GM19438 (cell line): ENCODE data around the gene ST6GAL2.

Experiments
- ATAC-seq: cut with Tn5 transposase; IDR thresholded peaks from one replicate; pipeline ENCODE4 v1.9.1; 2021; ENCODE audit warnings: low read depth; ENCODE audit not compliant: unreplicated experiment

The ST6GAL2 gene

GRCh38 chr2:106885971-106886915 is at the start of gene ST6GAL2:
TSS of gene ST6GAL2 (minus strand) at chr2:106886167. CDS start at chr2:106843977, 42,190 bp downstream.
- ATAC-seq: no peak

GRCh38 chr2:106932644-106933043 is 46.7 kb upstream of the ST6GAL2 start:
- no peak for ATAC-seq

GRCh38 chr2:106931717-106932335 is 45.9 kb upstream of the ST6GAL2 start:
- no peak for ATAC-seq

- no peak for ATAC-seq
Observed at GRCh38 chr2:106921451-106921850, 35.5 kb upstream of the ST6GAL2 start.

GRCh38 chr2:106919012-106919411 is 33.0 kb upstream of the ST6GAL2 start:
- no peak for ATAC-seq

- no peak for ATAC-seq
Observed at GRCh38 chr2:106904242-106904641, 18.3 kb upstream of the ST6GAL2 start.

GRCh38 chr2:106899786-106900530 is 14.0 kb upstream of the ST6GAL2 start:
- ATAC-seq: no peak

GRCh38 chr2:106894545-106894944 is 8.6 kb upstream of the ST6GAL2 start:
- ATAC-seq: no peak

GRCh38 chr2:106892048-106892447 is 6.1 kb upstream of the ST6GAL2 start:
- no peak for ATAC-seq

GRCh38 chr2:106890606-106891005 is 4.6 kb upstream of the ST6GAL2 start:
- no peak for ATAC-seq

GRCh38 chr2:106886916-106887758 is 1.2 kb upstream of the ST6GAL2 start:
- ATAC-seq: no peak

- no peak for ATAC-seq
Observed at GRCh38 chr2:106885329-106885728, 638 bp downstream of the ST6GAL2 start.

GRCh38 chr2:106882673-106883072 is 3.3 kb downstream of the ST6GAL2 start:
- ATAC-seq: no peak

GRCh38 chr2:106878206-106878605 is 7.8 kb downstream of the ST6GAL2 start:
- ATAC-seq: no peak

- ATAC-seq: no peak
Observed at GRCh38 chr2:106876699-106877098, 9.3 kb downstream of the ST6GAL2 start.

GRCh38 chr2:106869512-106870275 is 16.3 kb downstream of the ST6GAL2 start:
- ATAC-seq: no peak

- ATAC-seq: no peak
Observed at GRCh38 chr2:106868275-106868674, 17.7 kb downstream of the ST6GAL2 start.

GRCh38 chr2:106867196-106867953 is 18.6 kb downstream of the ST6GAL2 start:
- ATAC-seq: no peak

GRCh38 chr2:106866641-106867040 is 19.3 kb downstream of the ST6GAL2 start:
- ATAC-seq: no peak
